ENCODE measurements around the gene NAA40. TPM values are rescaled to one million over a fixed set of nuclear protein-coding genes. Genes with fewer than 3 reads are reported as not detected.

NAA40 gene
- total RNA-seq, 2 experiments from 2014 or later: 11.8 to 14.0 TPM

- CTCF ChIA-PET: no interaction called here
- Mint-ChIP-seq H3K36me3 (ENCODE audit: low read depth) (no peaks in the 10 kb centered on the region), H3K27me3 (no peaks in the 10 kb centered on the region), H3K4me3 (no peak overlapping the region), H3K9me3 (no peaks in the 10 kb centered on the region), H3K4me1 (ENCODE audit: low read depth) (no peaks in the 10 kb centered on the region), H3K27ac (no peak overlapping the region)
- no peaks in the 10 kb centered on the region for H3K36me3 ChIP-seq (ENCODE audit: insufficient read depth, low read length)
- no peaks in the 10 kb centered on the region for H3K27me3 ChIP-seq (ENCODE audit: control insufficient read depth in 1 of 2, insufficient read depth in 2 of 2, low read length in 2 of 2)
- no peak overlapping the region for H3K4me3 ChIP-seq (ENCODE audit: low read length)
- ATAC-seq (ENCODE audit: poor library complexity) (no peak), DNase-seq (no peak)
- TF ChIP-seq CTCF (IDR thresholded peaks at IDR 0.05): no peak
- H3K27ac ChIP-seq (ENCODE audit: low read depth in 1 of 2, low read length in 2 of 2): no peak overlapping the region
- POLR2A ChIA-PET: no interaction called here
- intact Hi-C loops (cut with DNase I, micrococcal nuclease): no loop called here
- no peaks in the 10 kb centered on the region for H3K9me3 ChIP-seq (ENCODE audit: control insufficient read depth in 1 of 2, insufficient read depth in 1 of 2, low read length in 2 of 2)
- H3K4me1 ChIP-seq (ENCODE audit: insufficient read depth, low read length): no peaks in the 10 kb centered on the region
These were observed 6.9 kb upstream of the NAA40 start for GRCh38 chr11:63931876-63932275.

GRCh38 chr11:63933459-63933858, 5.3 kb upstream of the NAA40 start:
- intact Hi-C loops (cut with DNase I, micrococcal nuclease): no loop called here
- Mint-ChIP-seq H3K36me3 (ENCODE audit: low read depth) (no peaks in the 10 kb centered on the region), H3K27me3 (no peaks in the 10 kb centered on the region), H3K27ac (no peak overlapping the region), H3K4me1 (ENCODE audit: low read depth) (peaks cover 5% of the 10 kb centered on the region), H3K4me3 (no peak overlapping the region), H3K9me3 (no peaks in the 10 kb centered on the region)
- H3K4me1 ChIP-seq (ENCODE audit: insufficient read depth, low read length): peaks cover 8% of the 10 kb centered on the region
- no peaks in the 10 kb centered on the region for H3K9me3 ChIP-seq (ENCODE audit: control insufficient read depth in 1 of 2, insufficient read depth in 1 of 2, low read length in 2 of 2)
- no peak for ATAC-seq (ENCODE audit: poor library complexity)
- CTCF ChIA-PET: no interaction called here
- POLR2A ChIA-PET: no interaction called here
- H3K4me3 ChIP-seq (ENCODE audit: low read length): no peak overlapping the region
- no peaks in the 10 kb centered on the region for H3K27me3 ChIP-seq (ENCODE audit: control insufficient read depth in 1 of 2, insufficient read depth in 2 of 2, low read length in 2 of 2)
- no peak for DNase-seq
- TF ChIP-seq CTCF (IDR thresholded peaks at IDR 0.05): no peak
- H3K36me3 ChIP-seq (ENCODE audit: insufficient read depth, low read length): no peaks in the 10 kb centered on the region
- H3K27ac ChIP-seq (ENCODE audit: low read depth in 1 of 2, low read length in 2 of 2): no peak overlapping the region

- H3K9me3 Mint-ChIP-seq: no peaks in the 10 kb centered on the region
- intact Hi-C loops (cut with DNase I, micrococcal nuclease): loop anchor here (2.0 to 5.0 kb wide), 4 partner anchors 23 to 256 kb away; partner anchors contain the start of genes COX8A (in 1 of the 2), MARK2 (in 1 of the 2) and RTN3 (in 1 of the 2)
- H3K27ac Mint-ChIP-seq: peak overlapping the region; percentile 45
- DNase-seq: peak in 2 of 14 experiments; percentile 31 to 53
- peaks cover 5% of the 10 kb centered on the region for H3K36me3 ChIP-seq (ENCODE audit: insufficient read depth, low read length)
- no peaks in the 10 kb centered on the region for H3K27me3 ChIP-seq (ENCODE audit: control insufficient read depth in 1 of 2, insufficient read depth in 2 of 2, low read length in 2 of 2)
- peaks cover 26% of the 10 kb centered on the region for H3K4me1 Mint-ChIP-seq (ENCODE audit: low read depth)
- H3K36me3 Mint-ChIP-seq (ENCODE audit: low read depth): no peaks in the 10 kb centered on the region
- ChIA-PET POLR2A (interaction anchor here (1.5 kb wide), 1 partner anchor 100 kb away, joined by 12 read pairs; the partner anchor contains the start of gene MARK2), CTCF (interaction anchor here (1.5 to 2.1 kb wide), 2 partner anchors 8 to 17 kb away, joined by 4 to 7 read pairs; no protein-coding TSS in a partner anchor)
- H3K27me3 Mint-ChIP-seq: no peaks in the 10 kb centered on the region
- peak overlapping the region; percentile 88 for H3K4me3 Mint-ChIP-seq
- H3K9me3 ChIP-seq (ENCODE audit: control insufficient read depth in 1 of 2, insufficient read depth in 1 of 2, low read length in 2 of 2): no peaks in the 10 kb centered on the region
- no peak for TF ChIP-seq CTCF (IDR thresholded peaks at IDR 0.05)
- H3K4me1 ChIP-seq (ENCODE audit: insufficient read depth, low read length): peaks cover 23% of the 10 kb centered on the region
- peak overlapping the region; percentile 44 to 68 for H3K27ac ChIP-seq (ENCODE audit: low read depth in 1 of 2, low read length in 2 of 2)
- peak overlapping the region; percentile 80 for H3K4me3 ChIP-seq (ENCODE audit: low read length)
- ATAC-seq (ENCODE audit: poor library complexity): peak; percentile 10
These were observed 906 bp upstream of the NAA40 start for GRCh38 chr11:63937713-63938478.
